H1 (cell line): ENCODE measurements around the gene ADGRL2. TPM values are rescaled to one million over a fixed set of nuclear protein-coding genes. Genes with fewer than 3 reads are reported as not detected.

Experiments
- SAP30 ChIP-seq: fragments of 300-600 bp; sonication (generic); IDR thresholded peaks from 2 replicates; pipeline ENCODE4 v1.7.1; 2012; ENCODE audit warnings: low read length, moderate library complexity, mild to moderate bottlenecking, inconsistent platforms; ENCODE audit not compliant: insufficient read depth, insufficient replicate concordance
- SIN3A ChIP-seq, 2 experiments: IDR thresholded peaks in 1 of 2; conservative IDR thresholded peaks in 1 of 2; 2 replicates each; pipeline ENCODE4 v1.6.1; 2011 to 2012; ENCODE audit warnings: low read length in 2 of 2, improper control_type of control experiment in 1 of 2, low read depth in 1 of 2, mild to moderate bottlenecking in 1 of 2
- SUZ12 ChIP-seq: fragments of 200-600 bp; sonication (generic); IDR thresholded peaks from 2 replicates; pipeline ENCODE4 v1.6.1; 2012; ENCODE audit warnings: mild to moderate bottlenecking, inconsistent platforms, low read length, moderate library complexity, mixed read lengths
- TBP ChIP-seq: IDR thresholded peaks from 2 replicates; pipeline ENCODE4 v1.6.1; 2011; ENCODE audit warnings: low read depth, low read length, improper control_type of control experiment
- ZNF274 ChIP-seq: IDR thresholded peaks from 2 replicates; pipeline ENCODE4 v1.7.0; 2012; ENCODE audit warnings: low read length, borderline replicate concordance; ENCODE audit errors: extremely low read depth
- polyA plus RNA-seq, 7 experiments: library from polyadenylated mRNA; depleted of rRNA in 3 of 7; stranded (reverse) in 5 of 7; unstranded in 2 of 7; fragments of >200 nt in 5 of 7; fragments of 200-250 nt in 2 of 7; gene quantifications; 1 replicate in 5 of 7; 2 replicates in 1 of 7; 4 replicates in 1 of 7; pipeline versions ENCODE4 v1.2.1 to v1.2.3, GENCODE V29; 2011 to 2013; ENCODE audit warnings: missing spikeins in 2 of 7, mixed read lengths in 2 of 7
- total RNA-seq: library from RNA; stranded (reverse); fragmentation: NEBNext Ultra II Directional; extraction: Animal tissue kit (Norgen Biotek cat#: 25700); gene quantifications from 2 replicates; pipeline ENCODE4 v1.2.1, GENCODE V29; 2021
- TF ChIP-seq, protein P1 (sequence below): IDR thresholded peaks from 2 replicates; pipeline ENCODE4 v1.6.1; 2012; ENCODE audit warnings: low read length, inconsistent platforms
- TF ChIP-seq, protein P2 (sequence below): IDR thresholded peaks from 2 replicates; pipeline ENCODE4 v1.6.1; 2012; ENCODE audit warnings: inconsistent platforms

The ADGRL2 gene
- total and polyA plus RNA-seq, 2 of the 8 experiments (the other 6 are each of a cell fraction or from before 2014, with no cell fraction given): 113 to 124 TPM

DNA sequence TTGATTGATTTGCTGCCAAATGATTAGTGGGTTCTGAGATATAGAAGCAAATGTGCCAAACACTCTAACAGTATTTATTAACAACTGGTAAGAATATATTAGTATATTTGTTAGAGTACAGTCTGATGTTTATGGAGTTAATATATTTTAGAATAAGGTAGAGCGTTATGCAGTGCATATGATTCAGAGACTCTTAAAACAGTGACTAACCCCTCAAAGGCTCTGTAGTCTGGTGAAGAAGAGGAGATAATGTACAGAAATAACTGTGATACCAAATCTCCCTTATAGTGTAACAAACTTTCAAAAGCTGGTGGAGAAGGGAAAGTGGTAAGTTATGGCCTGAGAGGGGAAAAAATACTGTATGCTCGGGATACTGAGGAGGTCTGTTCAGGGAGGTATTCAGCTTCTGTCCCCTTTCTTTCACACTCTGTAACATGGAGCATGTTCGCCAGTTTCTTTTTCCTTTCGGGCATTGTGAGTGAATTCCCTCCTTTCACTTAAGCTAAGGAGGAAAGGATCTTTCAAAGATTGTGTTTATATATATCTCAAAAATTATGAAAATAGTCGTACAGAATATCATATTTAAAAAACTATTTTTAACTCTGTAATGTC, 121.2 kb downstream of the ADGRL2 start (continued):
- TF ChIP-seq, protein P1, sequence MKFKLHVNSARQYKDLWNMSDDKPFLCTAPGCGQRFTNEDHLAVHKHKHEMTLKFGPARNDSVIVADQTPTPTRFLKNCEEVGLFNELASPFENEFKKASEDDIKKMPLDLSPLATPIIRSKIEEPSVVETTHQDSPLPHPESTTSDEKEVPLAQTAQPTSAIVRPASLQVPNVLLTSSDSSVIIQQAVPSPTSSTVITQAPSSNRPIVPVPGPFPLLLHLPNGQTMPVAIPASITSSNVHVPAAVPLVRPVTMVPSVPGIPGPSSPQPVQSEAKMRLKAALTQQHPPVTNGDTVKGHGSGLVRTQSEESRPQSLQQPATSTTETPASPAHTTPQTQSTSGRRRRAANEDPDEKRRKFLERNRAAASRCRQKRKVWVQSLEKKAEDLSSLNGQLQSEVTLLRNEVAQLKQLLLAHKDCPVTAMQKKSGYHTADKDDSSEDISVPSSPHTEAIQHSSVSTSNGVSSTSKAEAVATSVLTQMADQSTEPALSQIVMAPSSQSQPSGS: no peak
- TF ChIP-seq TBP: no peak
- no peak for TF ChIP-seq SUZ12
- TF ChIP-seq, protein P2, sequence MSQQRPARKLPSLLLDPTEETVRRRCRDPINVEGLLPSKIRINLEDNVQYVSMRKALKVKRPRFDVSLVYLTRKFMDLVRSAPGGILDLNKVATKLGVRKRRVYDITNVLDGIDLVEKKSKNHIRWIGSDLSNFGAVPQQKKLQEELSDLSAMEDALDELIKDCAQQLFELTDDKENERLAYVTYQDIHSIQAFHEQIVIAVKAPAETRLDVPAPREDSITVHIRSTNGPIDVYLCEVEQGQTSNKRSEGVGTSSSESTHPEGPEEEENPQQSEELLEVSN: no peak
- TF ChIP-seq SAP30: no peak
- TF ChIP-seq SIN3A (conservative IDR thresholded peaks at IDR 0.05 in 1 of 2, IDR thresholded peaks at IDR 0.05 in 1 of 2; ENCODE audit: low read depth in 1 of 2, low read length in 2 of 2): no peak
- TF ChIP-seq ZNF274: no peak
